GM21723 (cell line): ENCODE results near the gene GPR143.
"Not testable (repeated sequence)": the region's sequence is repeated elsewhere in the genome, so short reads cannot be mapped to it uniquely, and the experiment has no call there.

ENCODE experiments used
- ATAC-seq: cut with Tn5 transposase; IDR thresholded peaks from one replicate; pipeline ENCODE4 v1.9.1; 2021; ENCODE audit warnings: mild to moderate bottlenecking, moderate library complexity; ENCODE audit not compliant: unreplicated experiment

GPR143 gene

DNA sequence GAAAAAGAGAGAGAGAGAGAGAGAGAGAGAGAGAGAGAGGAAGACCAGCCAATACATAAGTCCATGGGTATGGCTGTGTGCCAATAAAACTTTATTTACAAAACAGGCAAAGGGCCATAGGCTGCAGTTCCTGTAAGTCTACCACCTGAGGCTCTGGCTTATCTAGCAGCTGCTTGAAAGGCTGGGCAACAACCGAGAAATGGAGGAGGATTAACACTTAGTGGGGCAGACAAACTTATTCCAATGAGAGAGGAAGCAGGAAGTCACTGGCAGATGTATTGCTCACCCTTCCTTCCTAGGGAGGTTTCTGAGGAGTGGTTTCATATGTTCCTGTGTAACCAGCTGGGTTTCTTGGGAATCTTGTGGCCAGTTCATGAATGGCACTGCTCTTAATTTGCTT is 4.7 kb upstream of the GPR143 start:
- no peak for ATAC-seq

DNA sequence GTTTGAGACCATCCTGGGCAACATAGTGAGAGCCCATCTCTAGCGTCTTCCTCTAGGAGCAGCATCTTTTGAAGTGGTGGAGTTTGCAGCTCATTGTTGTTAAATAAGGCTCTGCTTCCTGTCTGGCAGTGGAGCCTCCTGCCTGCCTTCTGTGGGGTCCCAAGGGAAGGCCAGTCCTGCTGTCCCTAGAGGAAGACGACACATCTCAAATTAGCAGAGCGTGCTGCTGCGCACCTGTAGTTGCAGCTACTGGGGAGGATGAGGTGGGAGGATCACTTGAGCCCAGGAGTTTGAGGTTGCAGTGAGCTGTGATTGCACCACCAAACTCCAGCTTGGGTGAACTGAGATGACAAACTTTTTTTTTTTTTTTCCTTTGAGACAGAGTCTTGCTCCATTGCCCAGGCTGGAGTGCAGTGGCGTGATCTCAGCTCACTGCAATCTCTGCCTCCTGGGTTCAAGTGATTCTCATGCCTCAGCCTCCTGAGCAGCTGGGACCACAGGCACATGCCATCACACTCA is 2.7 kb upstream of the GPR143 start:
- not testable (repeated sequence) for ATAC-seq

DNA sequence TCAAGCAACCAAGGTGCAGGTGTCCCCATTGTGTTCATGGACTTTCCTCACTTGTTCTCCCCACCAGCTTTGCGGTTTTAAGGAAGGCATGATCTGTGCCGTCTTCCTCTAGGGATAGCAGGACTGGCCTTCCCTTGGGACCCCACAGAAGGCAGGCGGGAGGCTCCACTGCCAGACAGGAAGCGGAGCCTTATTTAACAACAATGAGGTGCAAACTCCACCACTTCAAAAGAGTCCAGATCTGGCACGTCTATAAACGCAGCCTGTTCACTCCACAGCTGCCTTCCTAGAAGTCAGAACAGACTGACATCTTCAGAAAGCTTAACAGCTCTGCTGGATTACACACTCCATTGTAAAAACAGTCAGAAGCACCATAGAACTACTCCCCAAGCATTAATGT is 1.7 kb upstream of the GPR143 start:
- no peak for ATAC-seq

DNA sequence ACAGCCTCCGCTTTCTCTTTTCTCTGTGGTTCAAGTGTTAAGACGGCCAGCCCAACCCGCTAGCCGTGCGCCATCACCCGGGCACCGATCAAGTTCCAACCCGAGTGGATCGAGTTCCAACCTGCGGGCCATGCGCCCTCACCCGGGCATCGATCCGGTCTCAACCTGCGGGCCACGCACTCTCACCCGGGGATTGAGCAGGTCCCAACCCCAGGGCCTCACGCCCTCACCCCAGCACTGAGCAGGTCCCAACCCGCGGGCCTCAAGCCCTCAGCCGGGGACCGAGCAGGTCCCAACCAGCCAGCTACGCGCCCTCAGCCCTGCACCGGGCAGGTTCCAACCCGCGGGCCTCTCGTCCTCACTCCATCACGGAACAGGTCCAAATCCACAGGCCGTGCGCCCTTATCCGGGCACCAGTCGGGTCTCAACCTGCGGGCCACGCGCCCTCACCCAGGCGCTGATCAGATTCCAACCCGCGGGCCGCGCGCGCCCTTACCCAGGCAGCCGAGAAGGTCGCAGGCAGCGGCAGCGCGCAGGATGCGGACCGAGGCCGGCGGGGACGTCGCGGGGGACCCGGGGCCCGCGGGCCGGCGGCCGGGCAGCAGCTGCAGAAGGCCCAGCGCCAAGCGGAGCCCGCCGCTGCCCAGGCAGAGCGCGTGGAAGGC is 443 bp downstream of the GPR143 start:
- ATAC-seq = no peak

DNA sequence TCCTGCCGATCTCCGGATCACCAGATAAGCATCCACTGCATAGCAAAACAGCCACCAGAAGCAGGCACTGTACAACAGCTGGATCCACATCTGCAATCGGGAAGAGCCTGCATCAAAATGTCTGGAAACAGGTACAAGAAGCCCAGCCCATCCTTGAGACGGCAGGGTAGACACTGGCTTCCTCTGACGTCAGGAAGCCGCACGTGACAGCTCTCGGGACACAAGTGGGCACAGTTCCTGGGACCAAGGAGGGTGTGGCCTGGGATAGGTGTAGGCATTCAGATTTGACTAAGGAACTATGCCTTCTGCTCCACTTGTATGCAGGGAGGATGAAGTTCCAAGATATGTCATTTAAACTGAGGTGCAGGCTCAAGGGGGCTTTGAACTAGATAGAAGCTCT is 6.3 kb downstream of the GPR143 start:
- no peak for ATAC-seq

DNA sequence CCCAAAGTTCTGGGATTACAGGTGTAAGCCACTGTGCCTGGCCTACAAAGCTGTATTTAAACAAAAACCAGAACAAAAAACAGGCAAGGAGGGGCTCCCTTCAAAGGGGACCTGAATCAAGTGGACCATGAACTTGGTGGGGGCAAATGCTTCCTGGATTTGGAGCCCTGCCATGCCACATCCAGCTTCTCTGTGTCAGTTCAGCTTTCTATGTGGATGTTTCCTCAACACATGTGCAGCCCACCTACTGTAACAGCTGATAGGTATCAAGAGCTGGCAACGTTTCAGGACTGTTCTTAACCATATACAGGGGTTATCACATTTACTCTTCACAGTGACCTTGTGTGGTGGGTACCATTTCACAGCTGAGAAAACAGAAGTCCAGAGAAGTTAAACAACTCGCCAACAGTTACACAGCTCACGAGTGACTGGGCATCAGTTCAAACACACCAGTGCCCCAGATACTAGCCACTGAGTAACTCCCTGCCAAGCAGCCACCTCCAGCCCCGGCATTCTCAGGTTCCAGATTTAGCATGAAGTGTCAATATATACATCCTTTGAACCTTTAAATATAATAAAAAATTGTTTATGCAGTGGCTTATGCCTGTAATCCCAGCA is 7.5 kb downstream of the GPR143 start:
- no peak for ATAC-seq

- ATAC-seq = no peak
Observed at GRCh38 chrX:9757366-9757765, 8.3 kb downstream of the GPR143 start.

- no peak for ATAC-seq
Observed at GRCh38 chrX:9749146-9749692, 16.4 kb downstream of the GPR143 start.

DNA sequence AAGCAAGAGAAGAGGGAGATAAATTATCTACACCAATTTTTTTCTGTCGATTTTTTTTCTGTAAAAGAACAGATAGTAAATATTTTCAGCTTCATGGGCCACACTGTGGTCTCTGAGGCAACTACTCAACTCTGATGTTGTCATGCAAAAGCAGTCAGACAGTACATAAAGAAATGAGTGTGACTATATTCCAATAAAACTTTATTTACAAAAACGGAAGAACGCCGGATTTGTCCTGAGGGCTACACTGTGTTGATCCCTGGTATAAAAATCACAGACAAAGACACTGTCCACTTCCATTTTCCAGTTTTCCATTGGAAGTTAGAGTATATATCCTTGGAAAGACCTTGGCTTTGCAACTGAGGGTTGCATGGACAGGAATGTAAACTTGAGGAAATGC is 18.0 kb downstream of the GPR143 start:
- no peak for ATAC-seq

DNA sequence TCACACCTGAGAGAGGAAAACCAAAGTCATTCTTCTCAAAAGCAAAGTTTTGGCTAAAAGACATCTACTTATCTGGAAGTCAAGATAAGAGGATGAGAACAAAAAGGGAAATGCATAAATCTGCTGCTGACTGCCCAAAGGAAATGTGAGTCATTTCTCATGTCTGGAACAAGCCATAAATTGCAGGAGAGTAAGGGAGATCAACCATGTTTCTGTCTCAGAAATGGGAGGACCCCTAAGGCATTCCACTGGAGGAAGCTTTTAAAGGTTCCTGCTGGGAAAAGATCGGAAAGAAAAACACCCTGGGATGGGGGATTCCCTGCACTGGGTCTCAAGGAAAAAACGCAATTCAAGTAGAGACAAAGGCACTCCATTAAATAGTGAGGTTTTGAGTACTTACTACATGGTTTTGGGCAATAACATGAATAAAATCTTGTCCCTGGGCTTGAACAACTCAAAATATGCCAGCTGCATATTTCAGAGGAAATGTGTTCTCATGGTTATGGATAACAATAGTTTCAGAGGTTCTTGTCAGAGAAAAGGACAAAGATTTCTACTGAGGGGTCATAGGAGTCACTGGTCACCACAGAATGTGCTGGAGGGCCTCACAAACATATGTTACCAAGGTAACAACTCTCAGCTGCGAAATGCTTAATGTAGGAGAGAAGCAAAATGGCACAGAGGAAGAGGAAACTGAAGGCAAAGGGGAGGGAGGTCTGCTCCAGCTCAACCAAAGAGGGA is 19.3 kb downstream of the GPR143 start:
- no peak for ATAC-seq

- no peak for ATAC-seq
Observed at GRCh38 chrX:9745417-9746115, 20.1 kb downstream of the GPR143 start.

DNA sequence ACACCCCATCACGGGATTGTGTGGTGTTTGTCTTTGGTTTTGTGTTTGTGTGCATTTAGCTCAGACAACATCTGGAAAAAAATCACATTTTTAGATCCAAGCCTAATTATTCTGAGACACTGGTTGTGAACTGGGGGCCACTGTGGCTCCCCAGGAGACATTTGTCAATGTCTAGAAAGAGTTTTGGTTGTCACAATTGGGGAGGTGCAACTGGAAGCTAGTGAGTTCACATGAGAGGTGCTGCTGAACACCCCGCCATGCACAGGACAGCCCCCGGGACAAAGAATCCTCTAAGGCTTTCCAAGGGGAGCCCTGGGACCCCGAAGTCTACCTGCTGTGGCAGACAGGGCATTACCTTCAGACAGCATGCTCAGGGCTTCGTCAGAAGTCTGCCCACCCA is 26.5 kb downstream of the GPR143 start:
- no peak for ATAC-seq

DNA sequence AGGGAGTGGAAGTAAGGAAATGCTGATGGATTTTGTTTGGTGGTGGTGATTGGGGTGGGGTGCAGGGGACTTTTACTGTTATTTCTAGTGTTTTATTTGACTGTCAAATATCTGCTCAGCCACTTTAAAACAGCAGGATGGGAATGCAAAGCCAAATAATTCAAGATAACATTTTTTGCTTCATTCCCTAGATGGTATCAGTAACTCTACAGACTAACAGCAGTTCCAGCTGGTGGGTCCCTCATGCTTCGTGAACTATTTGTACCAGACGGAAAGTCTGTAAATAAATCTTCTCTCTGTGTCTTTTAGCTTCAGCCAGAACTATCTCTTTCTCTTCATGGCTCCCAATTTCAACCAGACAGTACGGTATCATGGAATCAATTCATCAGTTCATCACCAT is 27.5 kb downstream of the GPR143 start:
- no peak for ATAC-seq

DNA sequence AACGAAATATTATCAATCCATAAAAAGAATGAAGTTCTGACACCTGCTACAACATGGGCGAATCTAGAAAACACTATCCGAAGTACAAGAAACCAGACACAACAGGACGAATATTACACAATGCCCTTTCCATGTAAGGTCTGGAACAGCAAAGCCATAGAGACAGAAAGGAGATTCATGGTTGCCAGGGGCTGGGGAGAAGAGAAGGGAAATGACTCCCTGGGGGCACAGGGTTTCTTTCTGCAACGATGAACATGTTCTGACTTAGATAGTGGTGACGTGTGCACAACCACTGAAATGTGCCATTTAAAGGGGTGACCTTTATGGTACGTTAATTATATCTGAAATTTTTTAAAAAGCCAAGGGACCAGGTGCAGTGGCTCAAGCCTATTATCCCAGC is 28.3 kb downstream of the GPR143 start:
- ATAC-seq = no peak

- peak; percentile 66 for ATAC-seq
Observed at GRCh38 chrX:9730752-9731151, 34.9 kb downstream of the GPR143 start.

DNA sequence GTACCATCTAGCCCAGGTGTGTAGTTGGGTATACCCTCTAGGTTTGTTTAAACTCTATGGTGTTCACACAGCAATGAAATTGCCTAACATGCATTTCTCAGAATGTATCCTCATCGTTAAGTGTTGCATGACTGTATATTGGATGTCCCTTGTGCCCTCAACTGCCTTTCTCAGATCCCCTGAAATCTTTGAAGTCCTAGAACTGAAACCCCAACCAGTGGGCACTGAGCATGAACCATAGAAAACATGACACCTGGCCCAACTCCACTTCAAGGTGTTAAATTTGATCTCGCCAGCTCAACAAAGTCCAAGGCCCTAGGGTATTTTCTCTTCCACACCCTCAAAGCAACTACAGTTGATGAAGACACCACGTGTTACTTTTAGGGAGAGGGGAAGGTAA is 35.6 kb downstream of the GPR143 start:
- ATAC-seq = no peak

DNA sequence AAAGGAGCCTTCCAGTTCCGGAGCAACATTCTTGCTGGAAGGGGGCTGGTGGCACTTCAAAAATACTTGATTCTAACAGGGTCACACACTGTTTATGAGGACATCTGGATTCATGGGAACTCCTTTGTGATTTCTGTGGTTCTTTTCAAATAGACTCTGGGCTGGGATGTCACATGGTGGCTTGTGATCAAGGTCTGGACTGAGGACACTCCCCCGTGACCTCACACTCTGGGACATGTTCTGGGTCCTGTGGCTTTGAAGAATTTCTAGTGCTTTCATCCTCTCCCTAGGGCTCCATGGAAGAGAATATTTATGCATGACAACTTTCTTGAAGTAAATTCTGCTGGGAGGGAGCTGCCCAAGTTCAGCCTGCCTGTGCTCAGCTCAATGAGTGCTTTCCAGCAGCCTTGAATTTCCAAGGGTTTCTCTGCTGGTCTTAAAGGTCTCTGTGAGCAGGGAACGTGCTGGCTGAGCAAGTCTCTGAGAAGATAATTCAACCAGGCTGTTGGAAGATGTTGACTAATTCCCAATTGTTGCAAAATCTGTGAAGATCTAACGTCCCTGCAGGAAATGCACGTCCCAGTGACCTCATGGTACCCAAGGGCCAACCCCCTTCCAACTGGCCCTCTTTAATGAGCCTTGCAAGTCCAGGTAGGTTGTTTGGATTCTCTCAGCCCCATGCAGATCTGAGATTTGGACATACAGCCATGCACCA is 36.3 kb downstream of the GPR143 start:
- ATAC-seq = no peak

DNA sequence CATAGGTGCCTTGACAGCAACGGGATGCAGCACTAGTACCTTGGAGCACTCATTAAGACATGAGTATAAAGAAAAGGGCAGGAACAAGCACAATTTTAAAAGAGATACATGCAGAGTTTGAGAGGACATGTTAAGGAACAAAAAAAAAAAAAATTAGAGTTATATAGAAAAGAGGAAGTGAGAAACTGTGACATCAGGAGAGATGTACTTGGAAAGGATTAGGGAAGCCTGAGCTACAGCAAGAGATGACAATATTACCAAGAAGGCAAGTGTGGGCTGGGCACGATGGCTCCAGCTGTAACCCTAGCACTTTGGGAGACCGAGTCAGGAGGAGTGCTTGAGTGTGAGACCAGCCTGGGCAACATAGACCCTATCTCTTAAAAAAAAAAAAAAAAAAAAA is 37.4 kb downstream of the GPR143 start:
- ATAC-seq = no peak

DNA sequence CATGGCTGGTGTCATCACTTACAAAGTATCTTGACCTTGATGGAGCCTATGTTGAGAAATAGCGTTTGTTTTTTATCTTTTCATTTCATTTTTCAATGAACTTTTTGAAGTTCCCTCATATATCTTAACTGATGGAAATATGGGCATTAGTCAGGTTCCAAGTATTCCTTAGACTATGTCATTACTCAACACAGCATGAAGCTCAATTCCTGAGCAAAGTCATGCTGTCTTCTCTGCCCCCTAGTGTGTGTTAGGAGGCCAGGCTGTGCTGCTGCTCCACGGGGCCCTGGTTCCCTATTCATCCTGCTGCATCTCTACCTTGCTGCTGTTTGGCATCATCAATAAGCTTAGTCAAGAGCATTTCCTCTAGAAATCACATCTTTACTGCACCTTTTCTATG is 40.9 kb downstream of the GPR143 start:
- ATAC-seq = no peak

DNA sequence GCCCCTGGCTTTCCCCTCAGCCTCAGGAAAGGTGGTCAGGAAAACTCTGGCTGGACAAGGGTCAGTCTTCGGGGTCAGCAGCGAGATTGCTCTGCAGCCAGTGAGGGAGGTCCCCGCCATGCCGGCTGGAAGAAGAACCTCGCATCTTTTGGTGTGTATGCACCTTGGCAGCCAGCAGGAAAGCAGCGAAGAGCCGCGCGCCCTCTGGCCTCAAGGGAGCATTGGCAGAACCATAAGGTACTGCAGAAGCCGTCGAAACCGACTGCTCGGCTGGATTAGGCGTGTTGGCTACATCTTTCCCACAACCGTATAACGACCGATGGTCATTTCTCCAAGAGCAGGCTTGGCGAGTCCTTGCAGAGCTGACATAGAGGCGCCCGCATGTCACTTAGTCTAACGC is 48.3 kb downstream of the GPR143 start:
- no peak for ATAC-seq

GRCh38 chrX:9710332-9710731 is 55.3 kb downstream of the GPR143 start:
- no peak for ATAC-seq
